ENCODE measurements around the gene IGF1R. TPM values are rescaled to one million over a fixed set of nuclear protein-coding genes. Genes with fewer than 3 reads are reported as not detected.

The IGF1R gene
- total RNA-seq, 4 donors from 2014 or later = 87.8 to 173 (median 107) TPM

DNA sequence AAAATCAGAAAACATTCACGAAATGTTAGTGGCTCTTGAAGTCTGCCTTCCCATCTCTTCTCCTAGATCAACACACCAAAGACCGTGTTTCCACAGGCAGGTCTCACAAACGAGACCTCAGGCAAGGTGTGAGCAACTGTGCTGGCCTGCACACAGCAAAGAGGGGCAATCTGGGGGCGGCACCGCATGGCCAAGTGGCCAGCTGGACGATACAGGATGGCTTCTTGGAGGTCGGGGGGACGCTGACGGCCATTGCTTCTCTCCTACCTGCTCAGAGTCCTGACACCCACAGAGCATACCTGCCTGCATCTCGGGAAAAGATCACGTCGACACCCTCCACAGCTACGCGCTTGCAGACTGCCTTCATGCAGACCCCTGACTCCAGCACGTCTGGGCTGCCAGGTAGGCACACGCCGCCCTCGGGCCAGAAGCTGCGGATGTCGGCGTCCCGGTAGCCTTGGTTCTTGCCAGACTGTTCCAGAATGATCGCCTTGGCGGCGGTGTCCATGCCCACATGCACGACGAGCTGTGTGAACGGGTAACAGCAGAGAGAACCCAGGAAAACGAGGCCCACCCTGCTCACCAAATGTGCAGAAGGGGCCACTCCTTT, 320.9 kb downstream of the IGF1R start:
- peak in 1 of 2 donors; percentile 70 for DNase-seq (ENCODE audit: low spot score in 2 of 2)
- Histone ChIP-seq H3K36me3 (no peaks in the 10 kb centered on the region), H3K4me3 (no peak overlapping the region), H3K9me3 (no peaks in the 10 kb centered on the region), H3K27me3 (no peaks in the 10 kb centered on the region), H3K27ac (no peak overlapping the region), H3K4me1 (peaks cover 7% of the 10 kb centered on the region)
- TF ChIP-seq CTCF (IDR thresholded peaks at IDR 0.05) (no peak), POLR2A (IDR thresholded peaks at IDR 0.05) (no peak), POLR2AphosphoS5 (IDR thresholded peaks at IDR 0.05) (no peak), EP300 (IDR thresholded peaks at IDR 0.05) (no peak)
- WGBS = 94% methylated on average over 29 of the region's 29 CpGs

- Histone ChIP-seq H3K27me3 (no peaks in the 10 kb centered on the region), H3K27ac (no peak overlapping the region), H3K36me3 (no peaks in the 10 kb centered on the region), H3K9me3 (no peaks in the 10 kb centered on the region), H3K4me1 (peaks cover 7% of the 10 kb centered on the region), H3K4me3 (no peak overlapping the region)
- TF ChIP-seq POLR2AphosphoS5 (IDR thresholded peaks at IDR 0.05) (no peak), POLR2A (IDR thresholded peaks at IDR 0.05) (no peak), EP300 (IDR thresholded peaks at IDR 0.05) (no peak), CTCF (IDR thresholded peaks at IDR 0.05) (no peak)
- WGBS = 94% methylated on average over 8 of the region's 8 CpGs
- peak in 1 of 2 donors; percentile 65 for DNase-seq (ENCODE audit: low spot score in 2 of 2)
Measured at GRCh38 chr15:98970799-98971198, 322.5 kb downstream of the IGF1R start.

- no peaks in the 10 kb centered on the region for H3K9me3 ChIP-seq
- H3K4me1 ChIP-seq = no peaks in the 10 kb centered on the region
- no peak overlapping the region for H3K4me3 ChIP-seq
- H3K27me3 ChIP-seq = no peaks in the 10 kb centered on the region
- H3K36me3 ChIP-seq = no peaks in the 10 kb centered on the region
- WGBS = 96% methylated on average over 1 of the region's 1 CpG
- H3K27ac ChIP-seq = no peak overlapping the region
- DNase-seq (ENCODE audit: low spot score in 2 of 2) = no peak
- no peak for TF ChIP-seq CTCF (IDR thresholded peaks at IDR 0.05)
- no peak for TF ChIP-seq POLR2AphosphoS5 (IDR thresholded peaks at IDR 0.05)
- TF ChIP-seq POLR2A (IDR thresholded peaks at IDR 0.05) = no peak
- no peak for TF ChIP-seq EP300 (IDR thresholded peaks at IDR 0.05)
Measured at GRCh38 chr15:98976500-98976899, 328.2 kb downstream of the IGF1R start.

- WGBS = 86% methylated on average over 3 of the region's 3 CpGs
- H3K27ac ChIP-seq = no peak overlapping the region
- no peaks in the 10 kb centered on the region for H3K36me3 ChIP-seq
- DNase-seq (ENCODE audit: low spot score in 2 of 2) = no peak
- no peaks in the 10 kb centered on the region for H3K27me3 ChIP-seq
- no peak overlapping the region for H3K4me3 ChIP-seq
- H3K9me3 ChIP-seq = no peaks in the 10 kb centered on the region
- no peak for TF ChIP-seq EP300 (IDR thresholded peaks at IDR 0.05)
- no peak for TF ChIP-seq POLR2A (IDR thresholded peaks at IDR 0.05)
- no peak for TF ChIP-seq CTCF (IDR thresholded peaks at IDR 0.05)
- no peak for TF ChIP-seq POLR2AphosphoS5 (IDR thresholded peaks at IDR 0.05)
- no peaks in the 10 kb centered on the region for H3K4me1 ChIP-seq
Measured at GRCh38 chr15:98977441-98977840, 329.1 kb downstream of the IGF1R start.

GRCh38 chr15:98978153-98978552, 329.8 kb downstream of the IGF1R start:
- TF ChIP-seq POLR2A (IDR thresholded peaks at IDR 0.05) (no peak), EP300 (IDR thresholded peaks at IDR 0.05) (no peak), POLR2AphosphoS5 (IDR thresholded peaks at IDR 0.05) (no peak), CTCF (IDR thresholded peaks at IDR 0.05) (no peak)
- H3K9me3 ChIP-seq = no peaks in the 10 kb centered on the region
- H3K27ac ChIP-seq = no peak overlapping the region
- no peaks in the 10 kb centered on the region for H3K27me3 ChIP-seq
- DNase-seq (ENCODE audit: low spot score in 2 of 2) = no peak
- no peaks in the 10 kb centered on the region for H3K36me3 ChIP-seq
- H3K4me1 ChIP-seq = no peaks in the 10 kb centered on the region
- H3K4me3 ChIP-seq = no peak overlapping the region
- 97% methylated on average over 3 of the region's 3 CpGs for WGBS

Measured in suprapubic skin (tissue), 4 donors.